Caki2 (cell line): ENCODE data around the gene ERBIN. TPM values are rescaled to one million over a fixed set of nuclear protein-coding genes. Genes with fewer than 3 reads are reported as not detected.

Experiments used
- total RNA-seq: library from RNA; depleted of rRNA; stranded (reverse); fragments of >200 nt; shearing (Covaris generic); gene quantifications from 2 replicates; pipeline ENCODE4 v1.2.3, GENCODE V29; 2014; ENCODE audit warnings: low replicate concordance; rRNA removed

Gene ERBIN
- total RNA-seq, 1 experiment from 2014 or later = 24.2 TPM

Other genes with a start within 250 kb of the ERBIN start
- 5.3 and 9.8 TPM in 2 replicates for gene SGTB, start 204.5 kb upstream of the ERBIN start, total RNA-seq
- gene NLN, start 204.4 kb upstream of the ERBIN start, total RNA-seq = 51.3 and 61.0 TPM in 2 replicates
- 6.1 and 6.5 TPM in 2 replicates for gene SREK1, start 217.7 kb downstream of the ERBIN start, total RNA-seq